HG02798 (cell line): ENCODE data around the gene OLFM4.

Source experiments
- ATAC-seq: cut with Tn5 transposase; IDR thresholded peaks from one replicate; pipeline ENCODE4 v1.9.1; 2021; ENCODE audit warnings: mild to moderate bottlenecking; ENCODE audit not compliant: unreplicated experiment, poor library complexity

OLFM4 gene

GRCh38 chr13:53060840-53061490, 32.4 kb downstream of the OLFM4 start:
- no peak for ATAC-seq

GRCh38 chr13:53064731-53065130, 36.1 kb downstream of the OLFM4 start:
- ATAC-seq = no peak

- no peak for ATAC-seq
These were observed 37.8 kb downstream of the OLFM4 start for GRCh38 chr13:53066411-53066810.

DNA sequence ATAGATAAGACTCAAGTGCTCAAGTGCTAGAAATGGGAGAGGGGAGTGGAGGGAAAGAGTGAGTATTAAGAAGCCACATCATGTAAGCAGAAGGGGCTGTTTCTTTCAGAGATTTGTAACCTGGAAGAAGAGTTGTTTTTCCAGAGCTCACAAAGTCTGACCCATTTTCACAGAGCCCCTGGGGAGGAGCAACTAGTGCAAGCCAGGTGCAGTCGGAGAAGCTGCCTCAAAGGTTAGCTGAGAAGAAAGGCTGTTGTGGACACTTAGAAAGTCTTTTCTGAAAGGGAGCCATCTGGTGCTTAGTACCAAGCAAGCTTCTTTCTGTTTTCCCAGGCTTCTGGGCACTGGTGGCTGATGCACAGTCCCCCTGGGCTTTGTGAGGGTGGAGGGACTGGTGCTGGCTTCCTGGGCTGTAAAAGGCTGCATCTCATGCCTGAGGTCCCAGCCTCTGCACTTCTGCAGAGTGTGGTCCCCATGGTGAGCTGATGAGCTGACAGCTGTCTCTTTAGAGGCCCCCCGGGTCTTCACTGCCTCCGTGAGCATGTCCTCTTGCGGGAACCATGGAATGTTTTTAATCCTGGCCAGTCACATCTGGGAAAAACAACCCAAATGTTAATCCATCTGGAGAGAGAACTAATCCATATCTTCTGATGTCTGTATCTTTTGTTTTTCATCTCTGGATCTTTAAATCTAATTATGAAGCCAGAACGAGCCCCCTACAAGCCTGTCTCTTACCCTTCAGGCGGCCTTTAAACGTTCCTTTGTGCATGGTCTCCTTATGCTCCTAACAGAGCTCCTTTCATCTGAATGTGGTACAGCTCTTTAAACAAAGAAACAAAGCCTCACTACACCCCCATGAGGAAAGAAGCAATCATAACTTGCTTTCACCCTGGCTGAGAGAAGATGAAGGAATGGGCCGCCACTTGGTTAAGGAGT, 40.2 kb downstream of the OLFM4 start:
- ATAC-seq = no peak

DNA sequence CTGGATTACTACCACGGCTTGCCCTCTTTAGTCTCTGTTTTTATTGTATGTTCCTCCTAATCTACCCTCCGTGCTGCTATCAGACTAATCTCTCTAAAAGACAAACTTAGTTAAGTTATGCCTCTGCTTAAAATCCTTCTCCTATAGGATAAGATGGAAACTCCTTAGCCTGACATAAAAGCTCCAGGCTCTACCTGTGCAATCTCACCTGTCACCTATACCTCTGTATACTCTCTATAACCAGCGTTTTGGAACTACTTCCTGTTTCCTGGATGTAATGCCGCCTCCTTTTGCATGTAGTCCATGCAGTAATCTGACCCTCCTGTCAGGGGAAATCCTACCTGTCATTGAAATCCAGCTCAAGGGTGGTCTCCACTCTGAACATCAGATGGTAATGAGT, 41.2 kb downstream of the OLFM4 start:
- no peak for ATAC-seq

- ATAC-seq = no peak
These were observed 45.1 kb downstream of the OLFM4 start for GRCh38 chr13:53073711-53074110.

GRCh38 chr13:53074114-53074513, 45.5 kb downstream of the OLFM4 start:
- no peak for ATAC-seq

- no peak for ATAC-seq
These were observed 46.9 kb downstream of the OLFM4 start for GRCh38 chr13:53075356-53076041.

GRCh38 chr13:53079691-53080090, 51.1 kb downstream of the OLFM4 start:
- ATAC-seq = no peak

GRCh38 chr13:53088871-53089270, 60.3 kb downstream of the OLFM4 start:
- no peak for ATAC-seq

DNA sequence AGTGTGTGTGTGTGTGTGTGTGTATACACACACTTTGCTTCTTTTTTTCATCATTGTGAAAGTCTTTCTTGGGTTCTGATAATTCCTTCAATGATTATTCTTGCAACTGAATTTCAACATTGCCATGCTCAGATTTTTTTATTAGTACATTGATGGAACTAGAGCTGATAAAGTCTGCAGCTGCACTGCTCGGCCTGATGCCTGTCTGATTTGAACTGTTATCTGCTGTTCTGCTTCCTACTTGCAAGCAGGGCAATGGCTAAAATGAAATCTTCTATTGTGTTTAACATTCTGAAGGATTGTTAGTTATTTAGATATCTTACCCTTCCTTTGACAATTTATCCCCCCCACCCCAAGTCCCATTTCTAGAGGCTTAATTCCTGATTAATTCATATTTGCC, 61.3 kb downstream of the OLFM4 start:
- no peak for ATAC-seq

DNA sequence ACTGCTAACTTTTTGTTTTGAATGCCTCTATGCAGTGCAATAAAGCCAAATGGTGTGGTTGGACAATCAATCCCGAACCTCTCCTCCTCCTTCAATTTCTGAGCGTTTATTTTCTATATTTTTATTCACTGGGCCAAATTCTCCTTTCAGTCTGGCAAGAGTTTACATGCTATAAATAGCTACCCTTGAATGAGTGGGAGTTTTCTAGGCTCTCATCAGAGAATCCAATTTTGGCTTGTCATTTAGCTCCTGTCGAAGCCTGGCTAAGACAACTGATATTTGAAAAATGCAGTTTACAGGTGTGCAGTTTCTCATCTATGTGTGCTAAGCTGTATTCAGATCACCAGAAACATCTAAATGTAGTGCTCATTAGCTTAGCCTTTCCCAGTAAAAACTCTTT, 61.8 kb downstream of the OLFM4 start:
- no peak for ATAC-seq

GRCh38 chr13:53092931-53093330, 64.3 kb downstream of the OLFM4 start:
- no peak for ATAC-seq

DNA sequence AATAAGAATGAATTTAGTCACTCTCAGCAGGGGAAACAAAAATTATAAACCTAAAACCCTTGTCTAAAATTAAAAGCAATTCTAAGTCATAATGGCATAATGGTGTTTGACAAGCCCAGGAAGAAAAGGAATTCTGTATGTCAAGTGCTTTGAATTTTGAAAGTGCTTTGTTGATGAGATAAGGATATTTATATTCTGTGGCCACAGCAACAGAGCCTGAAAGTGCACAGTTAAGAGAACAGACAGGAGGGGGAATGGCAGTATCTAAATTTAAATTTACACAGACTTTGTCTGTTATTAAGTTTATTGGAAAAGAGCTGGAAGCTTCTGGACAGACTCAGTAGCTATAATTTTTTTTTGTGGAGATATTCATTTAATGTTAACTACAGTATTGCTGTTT, 69.8 kb downstream of the OLFM4 start:
- no peak for ATAC-seq

DNA sequence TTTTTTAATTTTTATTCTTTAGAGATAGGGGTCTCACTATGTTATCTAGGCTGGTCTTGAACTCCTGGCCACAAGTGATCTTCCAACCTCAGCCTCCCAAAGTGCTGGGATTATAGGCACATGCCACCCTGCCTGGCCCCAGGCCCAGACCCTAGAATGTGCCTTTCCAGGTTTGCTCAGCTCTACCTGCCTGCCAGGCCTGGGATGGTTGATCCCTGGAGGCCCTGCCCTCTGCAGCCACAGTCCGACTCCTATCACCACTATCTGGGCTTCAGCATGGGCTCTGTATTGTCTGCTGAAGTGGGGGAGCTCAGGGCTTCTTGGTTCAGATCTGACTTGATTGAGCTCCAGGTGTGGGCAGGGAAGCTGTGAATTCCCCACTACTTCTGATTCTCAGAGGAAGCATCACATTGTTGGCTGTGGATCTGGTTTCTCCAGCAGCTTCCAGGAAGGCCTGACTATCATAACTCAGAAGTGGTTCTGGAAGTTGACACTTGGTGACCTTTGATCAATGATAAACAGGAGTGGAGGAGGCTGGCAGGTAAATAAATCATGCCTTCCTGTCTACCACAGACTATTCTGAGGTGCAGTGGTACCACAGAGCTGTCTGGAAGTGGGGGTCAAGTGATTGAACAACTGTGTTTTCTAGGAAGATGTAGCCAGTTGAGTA, 71.9 kb downstream of the OLFM4 start:
- ATAC-seq = no peak
